NCI-H2107 treated with DMSO at 0.1 percent for 48 hours (cell line): ENCODE data around the gene COL18A1.
"Not testable (repeated sequence)": the region's sequence is repeated elsewhere in the genome, so short reads cannot be mapped to it uniquely, and the experiment has no call there.

Experiments
- DNase-seq: peaks from one replicate; lab custom pipeline; 2025; ENCODE audit not compliant: unreplicated experiment; lab: John Stamatoyannopoulos, UW

The COL18A1 gene

DNA sequence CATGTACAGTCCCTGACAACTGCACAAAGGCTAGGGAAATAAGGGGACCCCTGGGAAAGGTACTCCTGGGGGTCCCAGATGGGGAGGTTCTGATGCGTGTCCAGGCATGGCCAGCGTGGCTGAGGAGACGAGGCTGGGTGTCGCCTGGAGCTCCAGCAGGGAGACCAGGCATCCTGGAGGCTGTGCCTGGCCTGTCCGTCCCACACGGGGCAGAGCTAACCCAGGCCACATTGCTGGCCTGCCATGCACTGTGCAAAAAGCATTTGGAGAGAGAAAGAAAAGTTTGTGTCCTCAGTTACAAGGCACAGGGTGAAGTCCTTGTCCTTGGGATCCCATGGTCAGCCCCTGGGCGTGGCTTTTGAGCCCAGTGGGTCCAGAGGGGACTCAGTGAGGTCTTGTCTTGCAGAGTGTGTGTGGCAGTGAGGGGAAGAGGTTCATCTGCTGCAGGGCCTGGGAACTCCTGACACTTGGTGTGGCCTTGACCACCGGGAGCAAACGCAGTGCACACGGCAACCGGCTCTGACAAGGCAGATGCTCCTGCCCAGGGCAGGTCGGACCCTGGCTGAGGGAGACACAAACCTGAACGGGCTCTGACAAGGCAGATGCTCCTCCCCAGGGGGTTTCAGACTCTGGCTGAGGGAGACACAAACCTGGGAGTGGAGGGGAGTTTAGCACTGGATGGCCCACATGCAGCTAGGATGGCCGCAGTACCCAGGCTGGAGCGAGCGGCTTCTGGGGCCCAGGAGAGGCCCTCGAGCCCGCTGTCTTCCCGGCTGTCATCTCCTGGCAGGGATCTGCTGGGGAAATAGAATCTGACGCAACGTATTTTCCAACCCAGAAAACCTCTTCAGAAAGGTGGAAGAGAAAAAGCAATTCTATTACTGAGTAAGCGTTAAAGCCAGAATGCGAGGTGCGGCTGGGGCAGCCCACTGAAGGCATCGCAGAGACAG is 37.3 kb upstream of the COL18A1 start:
- no peak for DNase-seq

DNA sequence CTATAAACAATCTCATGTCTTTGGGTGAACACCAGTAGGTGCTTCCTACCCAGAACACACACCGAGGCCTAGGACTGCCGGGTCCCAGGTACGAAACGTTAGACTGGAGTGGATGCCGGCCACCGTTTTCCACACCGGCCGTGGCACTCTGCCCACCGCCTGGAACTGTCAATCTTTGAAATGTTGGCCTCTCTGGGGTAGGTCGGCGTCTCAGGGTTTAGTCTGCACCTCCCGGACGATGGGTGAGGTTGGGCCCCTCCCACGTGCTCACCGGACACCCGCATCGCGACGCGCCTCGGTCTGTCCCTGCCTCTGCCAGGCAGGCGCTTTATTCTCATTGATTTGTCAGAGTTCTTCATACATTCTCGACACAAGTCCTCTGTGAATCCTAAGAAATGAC is 35.9 kb upstream of the COL18A1 start:
- DNase-seq, result not testable (repeated sequence)

DNA sequence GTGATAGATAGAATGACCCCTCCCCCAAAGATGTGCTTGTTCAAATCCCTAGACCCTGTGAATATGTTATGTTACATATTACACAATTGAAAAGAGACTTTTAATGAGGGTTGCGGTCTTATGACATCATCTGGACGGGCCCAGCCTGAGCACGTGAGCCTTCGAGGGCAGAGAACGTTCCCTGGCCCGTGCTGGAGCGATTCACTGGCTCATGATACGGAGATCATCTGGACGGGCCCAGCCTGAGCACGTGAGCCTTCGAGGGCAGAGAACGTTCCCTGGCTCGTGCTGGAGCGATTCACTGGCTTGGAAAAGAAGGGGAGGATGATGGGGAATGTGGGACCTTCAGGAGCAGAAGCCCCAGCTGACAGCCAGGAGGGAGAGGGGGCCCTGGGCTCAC is 34.4 kb upstream of the COL18A1 start:
- no peak for DNase-seq

DNA sequence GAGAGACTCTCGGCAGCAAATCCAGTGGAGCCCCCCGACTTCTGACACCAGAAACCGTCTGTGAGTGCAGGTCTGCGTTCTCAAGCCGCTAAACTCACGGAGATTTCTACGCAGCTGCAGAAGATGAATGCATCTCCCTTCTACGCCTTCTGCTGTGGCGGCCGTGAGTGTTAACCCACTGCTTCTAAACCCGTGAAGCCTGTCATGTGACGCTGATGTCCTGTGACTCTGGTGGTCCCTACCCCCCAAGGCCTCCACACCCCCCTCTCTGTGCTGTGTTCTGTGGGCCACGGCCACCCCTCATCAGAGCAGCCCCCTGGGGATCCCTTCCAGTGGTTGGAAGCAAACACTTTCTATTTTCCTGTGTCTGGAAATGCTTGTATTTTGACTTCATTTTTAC is 33.9 kb upstream of the COL18A1 start:
- no peak for DNase-seq

DNA sequence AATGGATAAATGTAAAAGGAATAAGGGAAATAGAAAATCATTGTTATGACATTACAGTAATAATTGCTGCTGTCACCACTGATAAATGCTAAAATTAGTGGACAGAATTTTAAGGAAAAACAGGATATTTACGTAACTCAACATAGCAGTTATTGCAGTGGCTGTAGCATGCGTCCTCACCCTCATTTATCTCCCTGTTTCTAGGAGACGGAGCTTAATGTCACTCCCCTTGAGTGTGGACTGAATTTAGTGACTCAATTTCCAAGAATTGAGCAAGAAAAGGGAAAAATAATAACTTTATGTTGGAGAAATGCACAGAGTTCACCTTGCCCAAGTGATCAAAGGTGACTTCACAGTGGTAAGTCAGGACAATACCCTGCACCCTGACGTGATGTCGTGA is 33.3 kb upstream of the COL18A1 start:
- DNase-seq, result no peak

DNA sequence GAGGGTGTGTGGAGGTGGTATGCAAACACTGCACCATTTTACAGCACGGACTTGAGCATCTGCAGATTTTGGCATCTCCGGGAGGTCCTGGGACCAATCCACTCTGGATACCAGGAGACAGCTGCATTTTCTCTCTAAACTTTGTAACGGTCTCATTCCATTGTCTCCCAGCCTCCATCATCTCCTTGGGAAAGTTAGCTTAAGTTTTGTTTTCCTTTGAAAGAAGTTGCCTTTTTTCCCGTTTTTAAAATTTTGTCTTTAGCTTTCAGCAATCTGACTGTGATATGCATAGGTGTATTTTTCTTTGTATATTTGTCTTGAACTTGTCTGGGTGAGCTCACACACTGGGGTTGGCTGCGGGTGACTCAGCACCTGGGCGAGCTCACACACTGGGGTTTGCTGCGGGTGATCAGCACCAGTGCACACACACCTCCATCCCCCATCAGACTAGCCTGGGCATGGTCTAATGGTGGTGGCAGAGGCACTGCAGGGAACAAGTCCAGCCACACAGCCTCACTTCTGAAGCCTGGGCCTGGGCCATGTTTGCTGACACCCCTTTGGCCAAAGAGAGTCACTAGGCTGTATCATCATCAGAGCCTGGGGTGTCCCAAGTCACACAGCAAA is 32.1 kb upstream of the COL18A1 start:
- DNase-seq, result no peak

DNA sequence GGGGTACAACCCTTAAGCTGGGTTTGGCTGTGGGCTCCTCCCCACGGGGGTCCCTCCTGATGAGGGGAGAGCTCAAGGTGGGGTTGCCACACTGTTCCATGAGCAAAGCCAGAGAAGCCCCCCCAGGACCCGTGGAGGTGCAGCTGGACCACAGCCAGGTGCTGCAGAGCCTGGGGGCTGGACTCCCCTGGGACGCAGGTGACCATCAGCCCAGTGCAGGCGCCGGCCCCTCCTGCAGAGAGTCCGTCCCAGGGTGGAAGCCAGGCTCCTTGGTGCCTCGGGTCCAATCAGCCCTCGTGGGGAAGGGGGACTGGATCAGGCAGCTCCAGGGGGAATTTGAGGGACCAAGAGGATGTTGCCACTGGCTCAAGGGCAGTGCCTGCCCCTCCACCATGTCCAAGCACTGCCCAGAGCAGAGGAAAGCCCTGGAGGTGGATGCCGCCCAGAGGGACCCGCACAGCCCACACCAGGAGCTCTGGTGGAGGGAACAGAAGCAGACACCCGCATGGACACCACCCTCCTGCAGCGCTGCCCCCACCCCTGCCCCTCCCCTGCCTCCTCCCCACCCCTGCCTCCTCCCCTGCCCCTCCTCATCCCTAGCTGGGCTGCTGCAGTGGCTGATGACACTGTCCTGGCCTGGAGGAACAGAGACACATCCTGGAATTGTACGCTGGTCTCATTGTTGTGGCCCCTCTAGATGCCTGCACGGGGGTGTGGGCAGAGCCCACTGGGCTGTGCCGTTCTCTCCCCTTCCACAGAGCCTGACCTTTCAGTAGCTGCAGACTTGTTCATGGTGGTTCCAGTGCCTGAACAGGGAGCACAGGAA is 30.8 kb upstream of the COL18A1 start:
- DNase-seq, result no peak

DNA sequence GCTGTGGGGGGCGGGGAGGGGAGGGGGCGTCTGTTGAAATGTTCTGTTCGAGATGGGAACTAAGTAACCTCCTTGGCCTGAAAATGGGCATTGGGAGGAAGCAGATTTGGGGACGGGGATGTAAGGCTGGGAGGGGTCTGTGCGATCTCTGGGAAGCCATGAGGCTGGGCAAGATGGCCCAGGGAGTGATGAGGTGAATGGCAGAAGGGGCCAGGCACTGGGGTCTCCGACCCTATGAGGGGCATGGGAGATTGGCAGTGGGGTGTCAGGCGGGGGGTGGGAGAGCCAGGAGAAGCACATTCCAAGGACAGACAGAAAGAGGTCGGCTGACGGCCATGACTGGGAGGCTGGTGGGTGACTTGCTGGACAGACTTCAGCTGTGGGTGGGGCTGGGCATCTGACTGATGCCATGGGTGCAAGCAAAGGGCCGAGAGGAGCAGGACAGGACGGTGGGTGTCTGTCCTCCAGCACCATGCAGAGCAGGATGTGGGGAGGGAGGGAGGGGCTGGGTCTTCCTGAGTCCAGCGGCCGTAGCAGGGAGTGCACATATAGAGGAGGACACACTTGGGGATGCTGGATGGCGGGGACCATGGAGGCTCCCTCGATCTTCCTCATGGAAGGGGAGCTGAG is 30.0 kb upstream of the COL18A1 start:
- DNase-seq, result no peak

DNA sequence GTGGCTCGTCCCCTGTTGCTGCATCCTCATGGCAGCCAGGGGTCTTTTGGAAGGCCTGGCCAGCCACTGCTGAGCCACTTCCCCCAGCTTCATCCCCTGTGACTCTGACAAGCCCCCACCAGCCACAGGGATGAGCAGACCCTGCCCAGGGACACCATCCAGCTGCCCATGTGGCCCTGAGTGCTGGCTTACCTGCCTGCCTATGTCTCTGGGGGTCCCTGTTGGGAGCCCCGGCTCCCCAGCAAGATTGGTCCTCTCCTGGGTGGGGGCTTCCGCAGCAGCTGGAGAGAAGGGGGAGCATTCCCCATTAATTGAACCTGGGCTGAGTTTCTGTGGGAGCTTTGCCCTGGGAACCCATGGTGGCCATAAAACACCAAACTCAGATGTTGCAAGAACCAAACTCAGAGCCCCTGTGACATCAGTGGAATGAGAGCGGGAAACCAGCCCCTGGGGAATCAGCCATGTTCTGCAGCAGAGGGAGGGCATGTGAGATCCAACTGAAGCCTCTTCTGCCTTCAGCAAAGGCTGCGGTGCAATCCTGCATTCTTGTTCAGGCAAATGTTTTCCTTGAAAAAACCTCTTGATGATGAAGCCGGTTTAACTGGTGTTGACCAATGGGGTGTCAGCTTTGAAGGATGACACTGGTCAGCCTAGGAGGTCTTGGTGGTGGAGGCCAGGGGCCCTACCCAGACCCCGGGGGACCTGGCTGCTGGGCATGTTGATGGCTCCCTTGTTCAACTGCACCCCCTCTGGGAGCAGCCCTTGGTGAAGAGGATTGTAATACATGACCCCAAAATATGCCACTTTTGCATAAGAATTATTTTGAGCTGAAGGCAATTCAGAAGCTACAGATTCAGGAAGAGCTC is 28.3 kb upstream of the COL18A1 start:
- no peak for DNase-seq

DNA sequence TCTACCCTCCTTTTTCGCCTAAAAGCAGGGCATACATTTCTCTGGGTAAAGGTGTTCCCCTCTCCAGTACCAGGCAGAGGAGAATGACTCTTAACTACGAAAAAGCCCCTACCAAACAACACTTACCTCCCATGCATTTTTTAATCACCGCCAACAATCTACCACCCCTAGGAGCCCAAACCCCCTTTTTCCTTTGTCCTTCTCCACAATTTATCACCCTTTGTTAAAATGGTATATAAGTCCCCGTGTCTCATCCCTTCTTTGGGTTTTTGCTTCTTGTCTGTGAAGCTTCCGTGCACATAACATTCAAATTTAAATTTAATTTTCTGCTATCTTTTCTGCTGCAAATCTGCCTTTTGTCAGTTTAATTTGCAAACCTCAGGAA is 27.6 kb upstream of the COL18A1 start:
- no peak for DNase-seq

DNA sequence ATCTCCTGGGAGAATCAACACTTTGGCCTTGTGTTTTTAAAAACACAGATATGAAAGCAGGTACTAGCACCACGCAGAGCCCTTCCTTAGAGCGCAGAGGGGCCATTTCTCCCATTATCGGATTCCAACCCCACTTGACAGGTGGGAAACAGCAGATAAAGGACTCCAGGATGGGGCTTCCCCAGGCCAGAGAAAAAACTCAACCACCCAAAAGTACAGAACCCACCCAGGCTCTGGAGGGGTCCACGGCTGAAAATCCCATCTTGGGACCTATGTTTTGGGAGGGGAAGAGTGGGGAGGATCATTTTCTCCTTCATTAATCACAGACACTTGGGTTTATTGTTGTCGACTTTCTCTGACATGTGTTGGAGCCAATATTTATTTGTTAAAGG is 27.1 kb upstream of the COL18A1 start:
- no peak for DNase-seq

DNA sequence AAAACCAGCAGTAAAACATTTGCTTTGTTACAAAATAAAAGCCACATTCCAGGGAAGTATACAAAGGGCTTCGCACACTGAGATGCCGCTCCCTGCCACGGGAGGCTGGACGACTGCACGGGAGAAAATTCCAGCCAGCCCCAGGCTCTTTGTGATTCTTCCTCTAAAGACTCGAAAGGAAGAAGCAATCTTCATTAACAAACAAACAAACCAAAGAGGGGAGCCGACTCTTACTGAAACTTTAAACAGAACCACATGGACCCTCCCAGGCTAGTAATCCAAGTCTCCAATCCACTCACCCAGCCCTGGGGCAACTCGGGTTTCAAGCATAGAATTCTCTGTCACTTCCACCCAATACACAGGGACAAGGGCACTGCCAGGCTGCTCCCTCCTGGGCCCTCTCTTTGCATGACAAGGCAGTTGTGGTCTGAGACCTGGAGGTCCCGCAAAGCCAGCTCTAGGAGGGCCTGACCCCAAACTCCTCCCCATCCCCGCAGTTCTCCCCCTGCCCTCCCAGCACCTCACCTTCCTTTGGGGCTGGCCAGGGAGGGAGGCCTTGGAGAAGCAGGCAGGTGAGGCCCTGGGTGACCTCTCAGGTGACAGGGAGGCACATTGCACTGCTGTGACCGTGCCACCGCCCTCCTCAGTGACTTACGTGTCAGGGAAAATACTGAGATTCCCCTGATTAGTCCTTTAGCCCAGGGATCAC is 26.6 kb upstream of the COL18A1 start:
- DNase-seq, result no peak

DNA sequence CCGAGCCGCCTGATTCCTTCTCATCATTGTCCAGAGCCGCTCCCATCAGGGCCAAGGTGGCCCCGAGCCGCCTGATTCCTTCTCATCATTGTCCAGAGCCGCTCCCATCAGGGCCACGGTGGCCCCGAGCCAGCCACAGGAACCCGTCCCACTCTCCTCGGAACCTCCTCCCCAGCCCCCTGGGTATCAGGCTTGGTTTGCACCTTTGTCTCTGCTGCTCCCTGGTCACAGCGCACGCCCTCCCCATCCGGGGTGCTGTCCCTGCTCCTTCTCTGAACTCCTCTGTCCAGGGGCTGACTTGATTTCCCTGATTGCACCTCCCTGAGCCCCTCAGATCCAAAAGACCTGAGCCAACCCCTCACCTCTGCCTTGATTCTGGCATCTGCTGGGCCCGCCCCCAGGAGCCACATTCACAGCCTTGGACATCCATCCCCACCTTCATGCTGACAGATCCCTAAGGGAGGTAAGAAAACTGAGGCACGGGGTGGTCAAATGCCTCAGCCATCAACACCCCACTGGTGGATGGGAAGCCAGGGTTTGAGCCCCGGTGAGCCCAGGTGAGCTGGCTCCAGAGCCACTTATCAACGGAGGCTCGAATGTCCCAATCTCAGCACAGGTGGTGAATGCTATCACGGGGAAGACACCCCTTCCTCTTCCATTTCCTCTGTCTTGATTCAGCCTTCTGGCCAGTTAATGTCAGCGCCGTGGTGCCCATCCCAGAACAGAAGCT is 25.6 kb upstream of the COL18A1 start:
- no peak for DNase-seq

DNA sequence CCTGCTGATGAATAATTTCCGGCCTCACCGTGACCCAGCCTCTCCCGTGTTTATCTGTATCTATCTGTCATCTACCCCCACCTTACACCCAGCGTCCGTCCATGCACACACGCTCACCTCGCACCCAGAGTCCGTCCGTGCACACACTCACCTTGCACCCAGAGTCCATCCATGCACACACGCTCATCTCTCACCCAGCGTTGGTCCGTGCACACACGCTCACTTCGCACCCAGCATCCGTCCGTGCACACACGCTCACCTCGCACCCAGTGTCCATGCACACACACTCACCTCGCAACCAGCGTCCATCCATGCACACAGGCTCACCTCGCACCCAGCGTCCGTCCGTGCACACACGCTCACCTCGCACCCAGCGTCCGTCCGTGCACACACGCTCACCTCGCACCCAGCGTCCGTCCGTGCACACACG is 25.0 kb upstream of the COL18A1 start:
- DNase-seq, result no peak

DNA sequence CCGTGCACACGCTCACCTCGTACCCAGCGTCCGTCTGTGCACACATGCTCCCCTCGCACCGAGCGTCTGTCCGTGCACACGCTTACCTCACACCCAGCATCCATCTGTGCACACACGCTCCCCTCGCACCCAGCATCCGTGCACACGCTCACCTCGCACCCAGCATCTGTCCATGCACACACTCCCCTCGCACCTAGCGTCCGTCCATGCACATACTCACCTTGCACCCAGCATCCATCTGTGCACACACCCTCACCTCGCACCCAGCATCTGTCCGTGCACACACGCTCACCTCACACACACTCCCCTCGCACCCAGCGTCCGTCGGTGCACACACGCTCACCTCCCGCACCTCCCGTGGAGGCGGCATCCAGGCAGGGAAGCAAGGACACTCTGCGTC is 24.4 kb upstream of the COL18A1 start:
- no peak for DNase-seq

DNA sequence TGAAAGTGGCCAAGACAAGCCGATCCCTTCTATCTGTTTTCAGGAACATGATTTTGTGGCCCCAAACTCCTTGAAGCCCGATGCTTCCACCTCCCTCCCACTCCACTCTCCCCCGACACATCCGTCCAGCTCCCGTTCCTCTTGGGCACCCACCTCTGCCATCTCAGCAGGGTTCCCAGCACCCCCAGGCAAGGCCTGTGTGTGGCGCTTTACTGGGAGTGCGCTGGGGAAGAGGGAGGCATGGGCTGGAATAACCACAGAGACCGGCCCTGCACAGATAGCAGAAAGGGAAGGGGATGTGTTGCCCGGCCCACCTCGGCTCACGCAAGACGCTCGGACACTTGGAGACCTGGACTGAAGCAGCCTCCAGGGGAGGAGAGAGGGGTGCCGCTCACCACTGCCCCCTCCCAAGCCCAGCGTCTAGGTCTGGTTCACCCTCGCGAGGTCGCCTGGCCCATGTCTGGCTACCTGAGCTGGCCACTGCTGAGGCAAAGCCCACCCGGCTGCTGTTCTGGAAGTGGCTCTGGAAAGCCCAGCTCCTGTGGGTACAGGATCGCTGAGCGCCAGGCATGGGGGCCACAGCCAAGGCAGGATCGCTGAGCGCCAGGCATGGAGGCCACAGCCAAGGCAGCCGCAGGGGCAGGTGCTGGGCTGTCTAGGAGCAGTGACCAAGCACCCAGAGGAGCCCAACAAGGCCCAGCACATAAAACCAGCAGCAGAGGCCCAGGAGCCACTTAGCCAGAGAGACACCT is 23.8 kb upstream of the COL18A1 start:
- no peak for DNase-seq

DNA sequence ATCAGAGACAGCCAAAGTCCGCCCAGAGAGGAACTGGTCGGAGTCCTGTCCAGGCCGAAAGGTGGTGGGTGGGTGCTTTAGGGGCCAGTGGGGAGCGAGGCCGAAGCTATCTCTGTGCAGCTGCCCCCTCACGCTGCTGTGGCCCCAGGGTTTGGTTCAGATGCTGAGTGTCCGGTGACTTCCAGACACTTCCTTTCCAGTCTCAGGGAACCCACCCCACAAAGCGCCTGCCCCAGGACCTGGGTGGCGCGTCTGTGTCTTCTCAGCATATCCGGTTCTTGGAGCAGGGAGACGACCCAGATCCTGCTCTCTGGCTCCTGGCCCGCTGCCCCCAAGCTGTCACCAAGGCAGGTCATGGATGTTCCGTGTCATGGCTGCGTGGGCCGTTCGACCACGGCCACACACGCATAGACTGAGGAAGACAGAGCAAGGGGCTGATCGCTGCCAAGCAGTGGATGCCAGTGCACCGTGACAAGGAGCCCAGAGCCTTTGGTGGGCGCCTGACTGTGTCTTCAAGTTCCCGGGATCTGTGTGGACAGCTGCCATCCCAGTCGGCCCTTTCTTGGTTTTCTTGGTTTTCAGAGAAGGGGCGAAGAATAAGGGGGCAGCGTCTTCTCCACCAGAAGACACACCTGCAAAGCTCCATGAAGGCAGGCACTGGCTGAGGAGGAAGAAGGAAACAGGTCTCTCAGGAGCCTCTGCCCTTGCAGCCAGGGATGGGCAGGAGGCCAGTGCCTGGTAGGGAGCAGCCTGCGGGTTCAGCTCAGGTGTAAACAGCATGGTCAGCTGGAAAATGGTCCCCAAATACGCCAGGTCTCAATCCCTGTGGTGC is 22.9 kb upstream of the COL18A1 start:
- no peak for DNase-seq

DNA sequence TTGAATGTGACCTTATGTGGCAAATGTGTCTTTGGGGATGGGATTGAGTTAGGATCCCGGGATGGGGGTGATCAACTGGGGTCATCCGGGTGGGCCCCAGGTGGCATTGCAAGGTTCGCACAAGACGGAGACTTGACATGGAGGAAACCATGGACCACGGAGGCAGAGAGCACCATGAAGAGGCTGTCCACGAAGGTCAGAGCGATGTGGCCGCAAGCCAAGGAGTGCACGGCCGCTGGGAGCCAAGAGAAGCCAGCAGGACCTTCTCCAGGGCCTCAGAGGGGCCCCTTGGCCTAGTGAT is 22.3 kb upstream of the COL18A1 start:
- DNase-seq, result no peak
